ENCODE results near the gene SPEN. TPM values are rescaled to one million over a fixed set of nuclear protein-coding genes. Genes with fewer than 3 reads are reported as not detected.

SPEN gene
- polyA plus RNA-seq, 1 of the 3 experiments (the other 2 are of a cell fraction), result 6.1 TPM

GRCh38 chr1:15963968-15964648 is 116.6 kb downstream of the SPEN start:
- H3K36me3 ChIP-seq (replicated peaks in 1 of 2; ENCODE audit: control insufficient read depth in 1 of 2, insufficient read depth in 2 of 2, low read length in 1 of 2), result peaks cover 15 to 16% of the 10 kb centered on the region in 2 experiments
- no peak overlapping the region for H3K4me3 ChIP-seq (ENCODE audit: low read depth in 2 of 2, low read length in 1 of 2)
- no peaks in the 10 kb centered on the region for H3K27me3 ChIP-seq (ENCODE audit: insufficient read depth)
- 92% methylated on average over 10 of the region's 10 CpGs for WGBS (ENCODE audit: low lambda C conversion rate)
- peaks cover 98% of the 10 kb centered on the region for H3K79me2 ChIP-seq (ENCODE audit: insufficient read depth)
- CTCF ChIA-PET, result interaction anchor here (0.6 to 0.9 kb wide), 2 partner anchors 78 to 149 kb away, joined by 3 to 4 read pairs; no protein-coding TSS in a partner anchor
- peaks cover 9 to 34% of the 10 kb centered on the region in 2 experiments for H3K4me1 ChIP-seq (ENCODE audit: control insufficient read depth in 1 of 2, insufficient read depth in 2 of 2, low read depth in 1 of 2, low read length in 1 of 2)
- peak overlapping the region in 1 of 2 experiments; percentile 70; a peak in 1 of 4 replicates for H3K27ac ChIP-seq (ENCODE audit: low read depth in 2 of 2, low read length in 1 of 2)
- peaks cover 22% of the 10 kb centered on the region; the same call in 1 of the 2 replicates for H4K20me1 ChIP-seq (ENCODE audit: insufficient read depth)
- DNase-seq, result no peak
- no peak overlapping the region for H2AFZ ChIP-seq (ENCODE audit: low read depth)
- H3F3A ChIP-seq (replicated peaks; ENCODE audit: insufficient read depth), result peaks cover 34% of the 10 kb centered on the region
- H3K9me3 ChIP-seq, result no peaks in the 10 kb centered on the region
- 0 out of 2 replicates have a peak overlapping the region, but pooled peaks have one; percentile 5 for H3K4me2 ChIP-seq
- H3K9me2 ChIP-seq, result no peaks in the 10 kb centered on the region
- no peak overlapping the region for H3K9ac ChIP-seq
- no peak for TF ChIP-seq USF1 (IDR thresholded peaks at IDR 0.05; ENCODE audit: borderline replicate concordance, low read depth)
- TF ChIP-seq CTCF (IDR thresholded peaks at IDR 0.05), result no peak
- no peak for TF ChIP-seq MEF2A (IDR thresholded peaks at IDR 0.05; ENCODE audit: borderline replicate concordance, low read depth)
- no peak for TF ChIP-seq TCF12 (IDR thresholded peaks at IDR 0.05)
- no peak for TF ChIP-seq RAD21 (IDR thresholded peaks at IDR 0.05; ENCODE audit: low read length)
- no peak for TF ChIP-seq ZBTB33 (IDR thresholded peaks at IDR 0.05; ENCODE audit: borderline replicate concordance, low read depth)
- TF ChIP-seq IRF3 (IDR thresholded peaks at IDR 0.05; ENCODE audit: low read depth, low read length), result no peak
- POLR2A ChIA-PET, result no interaction called here

- no peak for DNase-seq
- no peaks in the 10 kb centered on the region for H3K9me2 ChIP-seq
- H3K36me3 ChIP-seq (replicated peaks in 1 of 2; ENCODE audit: control insufficient read depth in 1 of 2, insufficient read depth in 2 of 2, low read length in 1 of 2), result peaks cover 23% of the 10 kb centered on the region in 2 experiments
- peaks cover 22% of the 10 kb centered on the region; the same call in 1 of the 2 replicates for H4K20me1 ChIP-seq (ENCODE audit: insufficient read depth)
- peak overlapping the region; percentile 67 for H3K4me2 ChIP-seq
- no peaks in the 10 kb centered on the region for H3K9me3 ChIP-seq
- no peak overlapping the region; a peak in 1 of 4 replicates for H3K4me3 ChIP-seq (ENCODE audit: low read depth in 2 of 2, low read length in 1 of 2)
- H3K9ac ChIP-seq, result peak overlapping the region; percentile 21; the same call in 1 of the 2 replicates
- no peak overlapping the region for H2AFZ ChIP-seq (ENCODE audit: low read depth)
- ChIA-PET CTCF (no interaction called here), POLR2A (no interaction called here)
- no peaks in the 10 kb centered on the region for H3K27me3 ChIP-seq (ENCODE audit: insufficient read depth)
- peaks cover 7 to 32% of the 10 kb centered on the region in 2 experiments for H3K4me1 ChIP-seq (ENCODE audit: control insufficient read depth in 1 of 2, insufficient read depth in 2 of 2, low read depth in 1 of 2, low read length in 1 of 2)
- peak overlapping the region; percentile 44 to 70 for H3K27ac ChIP-seq (ENCODE audit: low read depth in 2 of 2, low read length in 1 of 2)
- TF ChIP-seq CTCF (IDR thresholded peaks at IDR 0.05) (no peak), EP300 (IDR thresholded peaks at IDR 0.05; ENCODE audit: borderline replicate concordance in 1 of 2, low read depth in 1 of 2, low read length in 1 of 2) (no peak), TAF1 (IDR thresholded peaks at IDR 0.05; ENCODE audit: borderline replicate concordance, low read depth, low read length) (no peak), TCF12 (IDR thresholded peaks at IDR 0.05) (peak; percentile 31; the same call in 1 of the 2 replicates)
- 15% methylated on average over 7 of the region's 7 CpGs for WGBS (ENCODE audit: low lambda C conversion rate)
- H3K79me2 ChIP-seq (ENCODE audit: insufficient read depth), result peaks cover 99% of the 10 kb centered on the region
- H3F3A ChIP-seq (replicated peaks; ENCODE audit: insufficient read depth), result peaks cover 28% of the 10 kb centered on the region
These were observed 117.8 kb downstream of the SPEN start for GRCh38 chr1:15965228-15965767.
